SK-N-SH treated with all-trans-retinoic acid at 6 μM for 48 hours (cell line): Measurements from ENCODE around the gene OR5C1.

ENCODE experiments used
- CSDC2 ChIP-seq: fragments of 250-450 bp; sonication (Bioruptor Pico); IDR thresholded peaks from 2 replicates; pipeline ENCODE4 v1.5.0; 2020; ENCODE audit warnings: mild to moderate bottlenecking, moderate library complexity
- ESRRG ChIP-seq: fragments of 250-450 bp; sonication (Bioruptor Pico); IDR thresholded peaks from 2 replicates; pipeline ENCODE4 v1.6.1; 2021; ENCODE audit warnings: mild to moderate bottlenecking
- GLIS3 ChIP-seq: fragments of 250-450 bp; sonication (Bioruptor Pico); IDR thresholded peaks from 2 replicates; pipeline ENCODE4 v1.5.0; 2020; ENCODE audit warnings: mild to moderate bottlenecking, moderate library complexity
- OSR1 ChIP-seq: fragments of 250-450 bp; sonication (Bioruptor Pico); IDR thresholded peaks from 2 replicates; pipeline ENCODE4 v1.8.0; 2022; ENCODE audit warnings: moderate library complexity, mild to moderate bottlenecking, inconsistent platforms
- PPARA ChIP-seq: fragments of 250-450 bp; sonication (Bioruptor Pico); IDR thresholded peaks from 2 replicates; pipeline ENCODE4 v1.5.0; 2020; ENCODE audit warnings: mild to moderate bottlenecking, borderline replicate concordance
- RARB ChIP-seq: fragments of 250-450 bp; sonication (Bioruptor Pico); IDR thresholded peaks from 2 replicates; pipeline ENCODE4 v1.8.0; 2021; ENCODE audit warnings: mild to moderate bottlenecking, moderate library complexity
- TSHZ2 ChIP-seq: fragments of 250-450 bp; sonication (Bioruptor Pico); IDR thresholded peaks from 2 replicates; pipeline ENCODE4 v1.5.0; 2020; ENCODE audit warnings: mild to moderate bottlenecking, moderate library complexity
- ZC3H10 ChIP-seq: fragments of 250-450 bp; sonication (Bioruptor Pico); IDR thresholded peaks from 2 replicates; pipeline ENCODE4 v1.5.1; 2021; ENCODE audit warnings: mild to moderate bottlenecking, moderate library complexity
- ZFP3 ChIP-seq: fragments of 250-450 bp; sonication (Bioruptor Pico); IDR thresholded peaks from 2 replicates; pipeline ENCODE4 v1.5.0; 2020; ENCODE audit warnings: mild to moderate bottlenecking, moderate library complexity
- ZFP30 ChIP-seq: fragments of 450-650 bp; formaldehyde crosslinking; IDR thresholded peaks from 2 replicates; pipeline ENCODE4 v1.5.0; 2022; ENCODE audit warnings: mild to moderate bottlenecking, moderate library complexity
- ZNF565 ChIP-seq: fragments of 450-650 bp; formaldehyde crosslinking; conservative IDR thresholded peaks from 2 replicates; pipeline ENCODE4 v1.5.0; 2020; ENCODE audit warnings: low read depth, mild to moderate bottlenecking, moderate library complexity
- TF ChIP-seq, protein P1 (sequence below): fragments of 250-450 bp; sonication (Bioruptor Pico); IDR thresholded peaks from 2 replicates; pipeline ENCODE4 v1.8.0; 2020; ENCODE audit warnings: mild to moderate bottlenecking, moderate library complexity, borderline replicate concordance
- TF ChIP-seq, protein P2 (sequence below): fragments of 250-450 bp; sonication (Bioruptor Pico); IDR thresholded peaks from 2 replicates; pipeline ENCODE4 v1.5.1; 2021; ENCODE audit warnings: mild to moderate bottlenecking, moderate library complexity

- TF ChIP-seq, protein P1, sequence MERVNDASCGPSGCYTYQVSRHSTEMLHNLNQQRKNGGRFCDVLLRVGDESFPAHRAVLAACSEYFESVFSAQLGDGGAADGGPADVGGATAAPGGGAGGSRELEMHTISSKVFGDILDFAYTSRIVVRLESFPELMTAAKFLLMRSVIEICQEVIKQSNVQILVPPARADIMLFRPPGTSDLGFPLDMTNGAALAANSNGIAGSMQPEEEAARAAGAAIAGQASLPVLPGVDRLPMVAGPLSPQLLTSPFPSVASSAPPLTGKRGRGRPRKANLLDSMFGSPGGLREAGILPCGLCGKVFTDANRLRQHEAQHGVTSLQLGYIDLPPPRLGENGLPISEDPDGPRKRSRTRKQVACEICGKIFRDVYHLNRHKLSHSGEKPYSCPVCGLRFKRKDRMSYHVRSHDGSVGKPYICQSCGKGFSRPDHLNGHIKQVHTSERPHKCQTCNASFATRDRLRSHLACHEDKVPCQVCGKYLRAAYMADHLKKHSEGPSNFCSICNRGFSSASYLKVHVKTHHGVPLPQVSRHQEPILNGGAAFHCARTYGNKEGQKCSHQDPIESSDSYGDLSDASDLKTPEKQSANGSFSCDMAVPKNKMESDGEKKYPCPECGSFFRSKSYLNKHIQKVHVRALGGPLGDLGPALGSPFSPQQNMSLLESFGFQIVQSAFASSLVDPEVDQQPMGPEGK (CRISPR knock-in tag), result no peak
- no peak for TF ChIP-seq ZFP30
- no peak for TF ChIP-seq OSR1 (CRISPR knock-in tag)
- no peak for TF ChIP-seq TSHZ2 (CRISPR knock-in tag)
- no peak for TF ChIP-seq RARB (CRISPR knock-in tag)
- no peak for TF ChIP-seq PPARA (CRISPR knock-in tag)
- no peak for TF ChIP-seq ZNF565 (CRISPR knock-in tag)
- TF ChIP-seq GLIS3 (CRISPR knock-in tag), result no peak
- no peak for TF ChIP-seq ZC3H10
- no peak for TF ChIP-seq ZFP3 (CRISPR knock-in tag)
- no peak for TF ChIP-seq CSDC2 (CRISPR knock-in tag)
- no peak for TF ChIP-seq ESRRG (CRISPR knock-in tag)
- TF ChIP-seq, protein P2, sequence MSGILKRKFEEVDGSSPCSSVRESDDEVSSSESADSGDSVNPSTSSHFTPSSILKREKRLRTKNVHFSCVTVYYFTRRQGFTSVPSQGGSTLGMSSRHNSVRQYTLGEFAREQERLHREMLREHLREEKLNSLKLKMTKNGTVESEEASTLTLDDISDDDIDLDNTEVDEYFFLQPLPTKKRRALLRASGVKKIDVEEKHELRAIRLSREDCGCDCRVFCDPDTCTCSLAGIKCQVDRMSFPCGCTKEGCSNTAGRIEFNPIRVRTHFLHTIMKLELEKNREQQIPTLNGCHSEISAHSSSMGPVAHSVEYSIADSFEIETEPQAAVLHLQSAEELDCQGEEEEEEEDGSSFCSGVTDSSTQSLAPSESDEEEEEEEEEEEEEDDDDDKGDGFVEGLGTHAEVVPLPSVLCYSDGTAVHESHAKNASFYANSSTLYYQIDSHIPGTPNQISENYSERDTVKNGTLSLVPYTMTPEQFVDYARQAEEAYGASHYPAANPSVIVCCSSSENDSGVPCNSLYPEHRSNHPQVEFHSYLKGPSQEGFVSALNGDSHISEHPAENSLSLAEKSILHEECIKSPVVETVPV, result no peak
Measured at GRCh38 chr9:122785269-122785668, 3.5 kb upstream of the OR5C1 start.
